ENCODE measurements around the gene TCF4. TPM values are rescaled to one million over a fixed set of nuclear protein-coding genes. Genes with fewer than 3 reads are reported as not detected.

The TCF4 gene
- total RNA-seq, 1 experiment from 2014 or later, result 104 TPM

DNA sequence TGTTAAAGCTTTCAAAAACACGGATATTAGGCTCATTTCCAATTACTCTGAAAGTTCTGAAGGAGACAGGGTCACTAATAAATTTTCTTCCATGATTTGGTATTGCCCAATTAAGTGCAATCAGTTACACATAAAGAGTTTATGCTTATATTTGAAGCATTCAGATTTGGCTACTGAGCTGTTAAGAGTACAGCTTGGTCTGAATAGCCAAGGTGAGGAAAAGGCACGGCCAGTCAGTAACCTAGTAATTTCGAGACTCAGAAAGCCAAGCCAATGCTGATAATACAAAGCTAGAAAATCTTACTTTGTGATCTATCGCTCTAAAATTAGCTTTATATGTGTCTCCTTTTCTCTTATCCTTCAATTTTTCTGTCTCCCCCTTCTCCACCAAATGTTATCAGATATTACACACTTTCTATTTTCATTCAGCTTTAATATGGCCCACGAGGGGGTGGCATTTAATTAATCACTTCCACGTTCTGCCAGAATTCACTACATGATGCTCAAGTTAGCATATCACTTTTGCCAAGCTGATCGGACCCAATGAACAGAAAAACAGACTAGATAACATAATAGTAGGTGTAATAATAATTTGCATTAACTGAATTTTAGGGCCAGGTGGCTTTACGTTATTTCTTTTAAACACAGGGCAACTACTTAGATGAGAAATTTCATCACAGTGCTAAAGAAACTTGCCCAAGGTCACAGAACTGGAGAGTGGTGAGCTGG lies 138.4 kb downstream of the TCF4 start (continued):
- TF ChIP-seq, protein P1, sequence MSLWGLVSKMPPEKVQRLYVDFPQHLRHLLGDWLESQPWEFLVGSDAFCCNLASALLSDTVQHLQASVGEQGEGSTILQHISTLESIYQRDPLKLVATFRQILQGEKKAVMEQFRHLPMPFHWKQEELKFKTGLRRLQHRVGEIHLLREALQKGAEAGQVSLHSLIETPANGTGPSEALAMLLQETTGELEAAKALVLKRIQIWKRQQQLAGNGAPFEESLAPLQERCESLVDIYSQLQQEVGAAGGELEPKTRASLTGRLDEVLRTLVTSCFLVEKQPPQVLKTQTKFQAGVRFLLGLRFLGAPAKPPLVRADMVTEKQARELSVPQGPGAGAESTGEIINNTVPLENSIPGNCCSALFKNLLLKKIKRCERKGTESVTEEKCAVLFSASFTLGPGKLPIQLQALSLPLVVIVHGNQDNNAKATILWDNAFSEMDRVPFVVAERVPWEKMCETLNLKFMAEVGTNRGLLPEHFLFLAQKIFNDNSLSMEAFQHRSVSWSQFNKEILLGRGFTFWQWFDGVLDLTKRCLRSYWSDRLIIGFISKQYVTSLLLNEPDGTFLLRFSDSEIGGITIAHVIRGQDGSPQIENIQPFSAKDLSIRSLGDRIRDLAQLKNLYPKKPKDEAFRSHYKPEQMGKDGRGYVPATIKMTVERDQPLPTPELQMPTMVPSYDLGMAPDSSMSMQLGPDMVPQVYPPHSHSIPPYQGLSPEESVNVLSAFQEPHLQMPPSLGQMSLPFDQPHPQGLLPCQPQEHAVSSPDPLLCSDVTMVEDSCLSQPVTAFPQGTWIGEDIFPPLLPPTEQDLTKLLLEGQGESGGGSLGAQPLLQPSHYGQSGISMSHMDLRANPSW (CRISPR knock-in tag; conservative IDR thresholded peaks at IDR 0.05; ENCODE audit: low read depth), result no peak
- TF ChIP-seq, protein P2, sequence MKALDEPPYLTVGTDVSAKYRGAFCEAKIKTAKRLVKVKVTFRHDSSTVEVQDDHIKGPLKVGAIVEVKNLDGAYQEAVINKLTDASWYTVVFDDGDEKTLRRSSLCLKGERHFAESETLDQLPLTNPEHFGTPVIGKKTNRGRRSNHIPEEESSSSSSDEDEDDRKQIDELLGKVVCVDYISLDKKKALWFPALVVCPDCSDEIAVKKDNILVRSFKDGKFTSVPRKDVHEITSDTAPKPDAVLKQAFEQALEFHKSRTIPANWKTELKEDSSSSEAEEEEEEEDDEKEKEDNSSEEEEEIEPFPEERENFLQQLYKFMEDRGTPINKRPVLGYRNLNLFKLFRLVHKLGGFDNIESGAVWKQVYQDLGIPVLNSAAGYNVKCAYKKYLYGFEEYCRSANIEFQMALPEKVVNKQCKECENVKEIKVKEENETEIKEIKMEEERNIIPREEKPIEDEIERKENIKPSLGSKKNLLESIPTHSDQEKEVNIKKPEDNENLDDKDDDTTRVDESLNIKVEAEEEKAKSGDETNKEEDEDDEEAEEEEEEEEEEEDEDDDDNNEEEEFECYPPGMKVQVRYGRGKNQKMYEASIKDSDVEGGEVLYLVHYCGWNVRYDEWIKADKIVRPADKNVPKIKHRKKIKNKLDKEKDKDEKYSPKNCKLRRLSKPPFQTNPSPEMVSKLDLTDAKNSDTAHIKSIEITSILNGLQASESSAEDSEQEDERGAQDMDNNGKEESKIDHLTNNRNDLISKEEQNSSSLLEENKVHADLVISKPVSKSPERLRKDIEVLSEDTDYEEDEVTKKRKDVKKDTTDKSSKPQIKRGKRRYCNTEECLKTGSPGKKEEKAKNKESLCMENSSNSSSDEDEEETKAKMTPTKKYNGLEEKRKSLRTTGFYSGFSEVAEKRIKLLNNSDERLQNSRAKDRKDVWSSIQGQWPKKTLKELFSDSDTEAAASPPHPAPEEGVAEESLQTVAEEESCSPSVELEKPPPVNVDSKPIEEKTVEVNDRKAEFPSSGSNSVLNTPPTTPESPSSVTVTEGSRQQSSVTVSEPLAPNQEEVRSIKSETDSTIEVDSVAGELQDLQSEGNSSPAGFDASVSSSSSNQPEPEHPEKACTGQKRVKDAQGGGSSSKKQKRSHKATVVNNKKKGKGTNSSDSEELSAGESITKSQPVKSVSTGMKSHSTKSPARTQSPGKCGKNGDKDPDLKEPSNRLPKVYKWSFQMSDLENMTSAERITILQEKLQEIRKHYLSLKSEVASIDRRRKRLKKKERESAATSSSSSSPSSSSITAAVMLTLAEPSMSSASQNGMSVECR (CRISPR knock-in tag; IDR thresholded peaks at IDR 0.05; ENCODE audit: borderline replicate concordance), result no peak
- TF ChIP-seq TP53 (CRISPR knock-in tag; IDR thresholded peaks at IDR 0.05) (no peak), ZNF671 (CRISPR knock-in tag; IDR thresholded peaks at IDR 0.05) (no peak), ZNF423 (CRISPR knock-in tag; IDR thresholded peaks at IDR 0.05) (no peak)
- TF ChIP-seq, protein P3, sequence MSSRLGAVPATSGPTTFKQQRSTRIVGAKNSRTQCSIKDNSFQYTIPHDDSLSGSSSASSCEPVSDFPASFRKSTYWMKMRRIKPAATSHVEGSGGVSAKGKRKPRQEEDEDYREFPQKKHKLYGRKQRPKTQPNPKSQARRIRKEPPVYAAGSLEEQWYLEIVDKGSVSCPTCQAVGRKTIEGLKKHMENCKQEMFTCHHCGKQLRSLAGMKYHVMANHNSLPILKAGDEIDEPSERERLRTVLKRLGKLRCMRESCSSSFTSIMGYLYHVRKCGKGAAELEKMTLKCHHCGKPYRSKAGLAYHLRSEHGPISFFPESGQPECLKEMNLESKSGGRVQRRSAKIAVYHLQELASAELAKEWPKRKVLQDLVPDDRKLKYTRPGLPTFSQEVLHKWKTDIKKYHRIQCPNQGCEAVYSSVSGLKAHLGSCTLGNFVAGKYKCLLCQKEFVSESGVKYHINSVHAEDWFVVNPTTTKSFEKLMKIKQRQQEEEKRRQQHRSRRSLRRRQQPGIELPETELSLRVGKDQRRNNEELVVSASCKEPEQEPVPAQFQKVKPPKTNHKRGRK (CRISPR knock-in tag; IDR thresholded peaks at IDR 0.05; ENCODE audit: borderline replicate concordance), result no peak
- TF ChIP-seq, protein P4, sequence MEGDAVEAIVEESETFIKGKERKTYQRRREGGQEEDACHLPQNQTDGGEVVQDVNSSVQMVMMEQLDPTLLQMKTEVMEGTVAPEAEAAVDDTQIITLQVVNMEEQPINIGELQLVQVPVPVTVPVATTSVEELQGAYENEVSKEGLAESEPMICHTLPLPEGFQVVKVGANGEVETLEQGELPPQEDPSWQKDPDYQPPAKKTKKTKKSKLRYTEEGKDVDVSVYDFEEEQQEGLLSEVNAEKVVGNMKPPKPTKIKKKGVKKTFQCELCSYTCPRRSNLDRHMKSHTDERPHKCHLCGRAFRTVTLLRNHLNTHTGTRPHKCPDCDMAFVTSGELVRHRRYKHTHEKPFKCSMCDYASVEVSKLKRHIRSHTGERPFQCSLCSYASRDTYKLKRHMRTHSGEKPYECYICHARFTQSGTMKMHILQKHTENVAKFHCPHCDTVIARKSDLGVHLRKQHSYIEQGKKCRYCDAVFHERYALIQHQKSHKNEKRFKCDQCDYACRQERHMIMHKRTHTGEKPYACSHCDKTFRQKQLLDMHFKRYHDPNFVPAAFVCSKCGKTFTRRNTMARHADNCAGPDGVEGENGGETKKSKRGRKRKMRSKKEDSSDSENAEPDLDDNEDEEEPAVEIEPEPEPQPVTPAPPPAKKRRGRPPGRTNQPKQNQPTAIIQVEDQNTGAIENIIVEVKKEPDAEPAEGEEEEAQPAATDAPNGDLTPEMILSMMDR (IDR thresholded peaks at IDR 0.05), result no peak

- no peak for DNase-seq (ENCODE audit: low spot score)
- H3K4me1 Mint-ChIP-seq, result peaks cover 57% of the 10 kb centered on the region
- H3K9me3 Mint-ChIP-seq, result peaks cover 19% of the 10 kb centered on the region
- ChIA-PET POLR2A (no interaction called here), CTCF (interaction anchor here (0.9 kb wide), 1 partner anchor 9 kb away, joined by 3 read pairs; no protein-coding TSS in a partner anchor)
- H3K36me3 Mint-ChIP-seq, result peaks cover 26% of the 10 kb centered on the region
- ATAC-seq, result no peak
- TF ChIP-seq CREM (CRISPR knock-in tag; IDR thresholded peaks at IDR 0.05) (no peak), OVOL2 (CRISPR knock-in tag; IDR thresholded peaks at IDR 0.05; ENCODE audit: borderline replicate concordance) (no peak), NR1H2 (CRISPR knock-in tag; IDR thresholded peaks at IDR 0.05) (no peak), SMAD4 (CRISPR knock-in tag; IDR thresholded peaks at IDR 0.05) (no peak), JAZF1 (CRISPR knock-in tag; IDR thresholded peaks at IDR 0.05) (no peak), ZBTB21 (CRISPR knock-in tag; IDR thresholded peaks at IDR 0.05; ENCODE audit: borderline replicate concordance) (no peak), MYBL2 (CRISPR knock-in tag; IDR thresholded peaks at IDR 0.05) (no peak), TEAD4 (CRISPR knock-in tag; IDR thresholded peaks at IDR 0.05) (no peak)
- TF ChIP-seq, protein P5, sequence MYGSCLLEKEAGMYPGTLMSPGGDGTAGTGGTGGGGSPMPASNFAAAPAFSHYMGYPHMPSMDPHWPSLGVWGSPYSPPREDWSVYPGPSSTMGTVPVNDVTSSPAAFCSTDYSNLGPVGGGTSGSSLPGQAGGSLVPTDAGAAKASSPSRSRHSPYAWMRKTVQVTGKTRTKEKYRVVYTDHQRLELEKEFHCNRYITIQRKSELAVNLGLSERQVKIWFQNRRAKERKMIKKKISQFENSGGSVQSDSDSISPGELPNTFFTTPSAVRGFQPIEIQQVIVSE (CRISPR knock-in tag; IDR thresholded peaks at IDR 0.05; ENCODE audit: borderline replicate concordance), result no peak
- H3K4me3 Mint-ChIP-seq, result no peak overlapping the region
- no peaks in the 10 kb centered on the region for H3K27me3 Mint-ChIP-seq (ENCODE audit: low read depth)
- no peak overlapping the region; the same call in 1 of the 2 replicates for H3K27ac Mint-ChIP-seq
These were observed 139.6 kb downstream of the TCF4 start for GRCh38 chr18:55448420-55448819.

All from WTC11 (cell line).